ENCODE data around the gene CTIF. TPM values are rescaled to one million over a fixed set of nuclear protein-coding genes. Genes with fewer than 3 reads are reported as not detected.

CTIF gene
- total RNA-seq, 1 donor from 2014 or later: 60.0 TPM

GRCh38 chr18:48836231-48836805 is 297.5 kb downstream of the CTIF start:
- no peak overlapping the region for H3K4me3 ChIP-seq
- DNase-seq: no peak
- H3K36me3 ChIP-seq: no peaks in the 10 kb centered on the region
- TF ChIP-seq, protein P1, sequence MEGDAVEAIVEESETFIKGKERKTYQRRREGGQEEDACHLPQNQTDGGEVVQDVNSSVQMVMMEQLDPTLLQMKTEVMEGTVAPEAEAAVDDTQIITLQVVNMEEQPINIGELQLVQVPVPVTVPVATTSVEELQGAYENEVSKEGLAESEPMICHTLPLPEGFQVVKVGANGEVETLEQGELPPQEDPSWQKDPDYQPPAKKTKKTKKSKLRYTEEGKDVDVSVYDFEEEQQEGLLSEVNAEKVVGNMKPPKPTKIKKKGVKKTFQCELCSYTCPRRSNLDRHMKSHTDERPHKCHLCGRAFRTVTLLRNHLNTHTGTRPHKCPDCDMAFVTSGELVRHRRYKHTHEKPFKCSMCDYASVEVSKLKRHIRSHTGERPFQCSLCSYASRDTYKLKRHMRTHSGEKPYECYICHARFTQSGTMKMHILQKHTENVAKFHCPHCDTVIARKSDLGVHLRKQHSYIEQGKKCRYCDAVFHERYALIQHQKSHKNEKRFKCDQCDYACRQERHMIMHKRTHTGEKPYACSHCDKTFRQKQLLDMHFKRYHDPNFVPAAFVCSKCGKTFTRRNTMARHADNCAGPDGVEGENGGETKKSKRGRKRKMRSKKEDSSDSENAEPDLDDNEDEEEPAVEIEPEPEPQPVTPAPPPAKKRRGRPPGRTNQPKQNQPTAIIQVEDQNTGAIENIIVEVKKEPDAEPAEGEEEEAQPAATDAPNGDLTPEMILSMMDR (IDR thresholded peaks at IDR 0.05; ENCODE audit: borderline replicate concordance): no peak
- no peaks in the 10 kb centered on the region for H3K9me3 ChIP-seq (replicated peaks)
- no peak overlapping the region for H3K27ac ChIP-seq (replicated peaks)
- H3K4me1 ChIP-seq: peaks cover 67% of the 10 kb centered on the region
- intact Hi-C loops (cut with micrococcal nuclease): no loop called here
- no peaks in the 10 kb centered on the region for H3K27me3 ChIP-seq (ENCODE audit: low read depth)

DNA sequence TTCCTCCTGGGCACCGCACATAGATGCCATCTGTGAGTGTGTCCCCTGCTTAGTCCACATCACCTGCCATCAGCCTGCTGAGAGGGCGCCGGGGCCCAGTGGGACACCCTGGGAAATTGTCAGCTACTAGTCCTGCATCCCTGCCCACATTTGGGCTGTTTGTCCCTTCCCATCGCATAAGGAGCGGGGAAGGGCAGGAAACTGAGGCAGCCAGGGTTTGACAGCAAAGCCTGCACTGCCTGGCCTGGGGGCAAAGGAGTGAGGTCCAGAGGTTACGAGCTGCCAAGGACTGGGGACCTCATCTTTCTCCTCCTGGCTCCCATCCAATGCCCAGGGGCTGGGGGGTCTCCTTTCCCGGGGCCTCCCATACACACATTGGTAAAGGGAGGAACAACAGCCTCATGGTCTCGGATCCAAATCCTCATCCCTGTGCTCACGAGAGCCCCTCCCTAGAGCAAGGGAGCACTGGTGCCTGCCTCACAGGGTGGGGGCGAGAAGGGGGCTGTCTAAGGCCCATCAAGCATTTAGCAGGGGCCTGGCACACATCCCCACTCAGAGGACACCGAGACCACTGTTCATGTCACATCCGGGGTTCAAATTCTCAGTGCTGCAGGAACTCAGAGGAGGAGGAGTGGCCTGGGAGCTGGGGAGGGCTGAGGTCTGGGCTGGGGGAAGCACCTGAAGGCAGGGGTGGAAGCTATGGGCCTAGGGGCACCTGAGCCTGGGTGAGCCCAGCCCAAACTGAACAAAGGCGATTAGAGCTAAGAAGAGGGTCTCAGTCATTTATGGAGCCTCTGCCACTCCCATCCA is 298.2 kb downstream of the CTIF start:
- TF ChIP-seq, protein P1 (IDR thresholded peaks at IDR 0.05; ENCODE audit: borderline replicate concordance): no peak
- Histone ChIP-seq H3K27ac (replicated peaks) (no peak overlapping the region), H3K9me3 (replicated peaks) (no peaks in the 10 kb centered on the region), H3K36me3 (no peaks in the 10 kb centered on the region), H3K27me3 (ENCODE audit: low read depth) (no peaks in the 10 kb centered on the region), H3K4me3 (no peak overlapping the region), H3K4me1 (peaks cover 70% of the 10 kb centered on the region)
- DNase-seq: no peak
- intact Hi-C loops (cut with micrococcal nuclease): no loop called here

- Histone ChIP-seq H3K27me3 (ENCODE audit: low read depth) (no peaks in the 10 kb centered on the region), H3K4me1 (peaks cover 69% of the 10 kb centered on the region), H3K36me3 (no peaks in the 10 kb centered on the region), H3K9me3 (replicated peaks) (no peaks in the 10 kb centered on the region), H3K27ac (replicated peaks) (no peak overlapping the region), H3K4me3 (no peak overlapping the region)
- no peak for DNase-seq
- TF ChIP-seq, protein P1 (IDR thresholded peaks at IDR 0.05; ENCODE audit: borderline replicate concordance): no peak
- intact Hi-C loops (cut with micrococcal nuclease): no loop called here
Measured at GRCh38 chr18:48837676-48838075, 298.8 kb downstream of the CTIF start.

DNA sequence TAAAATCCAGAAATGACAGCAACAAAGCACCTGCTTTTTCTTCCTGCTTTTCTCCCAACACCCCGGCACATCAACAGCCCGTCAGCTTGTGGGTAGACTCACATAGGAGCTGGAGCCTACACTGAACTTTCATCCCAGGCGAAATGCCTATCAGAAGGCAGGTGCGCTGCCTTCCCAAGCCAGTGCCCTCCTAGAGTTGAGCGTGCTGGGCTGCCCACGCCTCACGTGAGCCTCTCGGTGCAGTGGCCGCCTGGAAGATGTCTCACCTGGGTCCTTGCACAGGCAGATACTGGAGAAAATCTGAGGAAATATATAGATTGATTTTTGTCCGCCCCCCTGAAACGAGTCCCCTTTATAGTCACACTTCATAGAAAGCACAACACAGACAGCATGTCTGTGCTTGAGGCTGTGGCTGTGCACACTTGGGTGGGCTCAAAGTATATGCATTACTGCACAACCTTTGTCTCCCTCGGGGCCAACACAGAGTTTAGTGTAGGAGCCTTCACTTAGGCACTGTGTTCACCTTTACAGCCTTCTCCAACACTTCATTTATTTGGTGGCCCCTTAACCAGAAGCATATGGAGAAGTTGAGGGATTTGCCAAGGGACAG is 299.4 kb downstream of the CTIF start:
- DNase-seq: no peak
- TF ChIP-seq, protein P1 (IDR thresholded peaks at IDR 0.05; ENCODE audit: borderline replicate concordance): no peak
- no peaks in the 10 kb centered on the region for H3K36me3 ChIP-seq
- H3K27ac ChIP-seq (replicated peaks): no peak overlapping the region
- intact Hi-C loops (cut with micrococcal nuclease): no loop called here
- H3K4me3 ChIP-seq: no peak overlapping the region
- no peaks in the 10 kb centered on the region for H3K27me3 ChIP-seq (ENCODE audit: low read depth)
- peaks cover 69% of the 10 kb centered on the region for H3K4me1 ChIP-seq
- H3K9me3 ChIP-seq (replicated peaks): no peaks in the 10 kb centered on the region

- Histone ChIP-seq H3K9me3 (replicated peaks) (no peaks in the 10 kb centered on the region), H3K27ac (replicated peaks) (peak overlapping the region; percentile 90), H3K4me3 (no peak overlapping the region), H3K36me3 (no peaks in the 10 kb centered on the region), H3K4me1 (peaks cover 70% of the 10 kb centered on the region), H3K27me3 (ENCODE audit: low read depth) (no peaks in the 10 kb centered on the region)
- DNase-seq: no peak
- TF ChIP-seq, protein P1 (IDR thresholded peaks at IDR 0.05; ENCODE audit: borderline replicate concordance): no peak
- intact Hi-C loops (cut with micrococcal nuclease): no loop called here
Measured at GRCh38 chr18:48838921-48839818, 300.3 kb downstream of the CTIF start.

All from left ventricle myocardium inferior (tissue), 1 donor.